GM12878 (cell line): ENCODE measurements around the gene SLC12A3.

ENCODE experiments used
- CEBPB ChIP-seq, 2 experiments: fragments of 150-350 bp in 1 of 2; IDR thresholded peaks; 2 replicates each; pipeline ENCODE4 v1.6.1; 2012 to 2014; ENCODE audit warnings: low read depth in 2 of 2, low read length in 2 of 2, borderline replicate concordance in 1 of 2, inconsistent platforms in 1 of 2
- GABPA ChIP-seq: IDR thresholded peaks from 2 replicates; pipeline ENCODE4 v1.6.1; 2014; ENCODE audit warnings: antibody characterized with exemption, low read depth, mild to moderate bottlenecking, inconsistent platforms
- HDGF ChIP-seq: fragments of 450-650 bp; IDR thresholded peaks from 2 replicates; pipeline ENCODE4 v1.6.1; 2016; ENCODE audit warnings: antibody characterized with exemption
- MAX ChIP-seq: IDR thresholded peaks from 2 replicates; pipeline ENCODE4 v1.6.1; 2012; ENCODE audit warnings: low read depth, low read length, improper control_type of control experiment
- NFIC ChIP-seq: IDR thresholded peaks from 2 replicates; pipeline ENCODE4 v1.6.1; 2012; ENCODE audit warnings: low read depth, mild to moderate bottlenecking, inconsistent platforms, low read length, moderate library complexity
- NFYB ChIP-seq: IDR thresholded peaks from 2 replicates; pipeline ENCODE4 v1.6.1; 2011; ENCODE audit warnings: low read depth, mild to moderate bottlenecking, low read length, improper control_type of control experiment, moderate library complexity; ENCODE audit not compliant: insufficient read depth
- POLR2A ChIP-seq: IDR thresholded peaks from 2 replicates; pipeline ENCODE4 v1.6.1; 2011; ENCODE audit warnings: low read depth, mild to moderate bottlenecking, low read length
- ZNF217 ChIP-seq: fragments of 450-650 bp; IDR thresholded peaks from 2 replicates; pipeline ENCODE4 v1.6.1; 2017; ENCODE audit warnings: antibody characterized with exemption, mild to moderate bottlenecking

- TF ChIP-seq GABPA (no peak), CEBPB (IDR thresholded peaks at IDR 0.05; ENCODE audit: borderline replicate concordance in 1 of 2, low read depth in 2 of 2, low read length in 2 of 2) (no peak), POLR2A (no peak), ZNF217 (no peak), NFIC (no peak), HDGF (no peak), MAX (no peak), NFYB (no peak)
Observed at GRCh38 chr16:56844056-56844455, 21.0 kb upstream of the SLC12A3 start.
